Superior temporal gyrus (tissue), 1 donor: ENCODE measurements around the gene EBP.
"Not testable (repeated sequence)": the region's sequence is repeated elsewhere in the genome, so short reads cannot be mapped to it uniquely, and the experiment has no call there.

Source experiments
- DNase-seq: peaks from one replicate; pipeline ENCODE4 v3.0.0-alpha.2; 2016; ENCODE audit errors: extremely low spot score

Gene EBP

DNA sequence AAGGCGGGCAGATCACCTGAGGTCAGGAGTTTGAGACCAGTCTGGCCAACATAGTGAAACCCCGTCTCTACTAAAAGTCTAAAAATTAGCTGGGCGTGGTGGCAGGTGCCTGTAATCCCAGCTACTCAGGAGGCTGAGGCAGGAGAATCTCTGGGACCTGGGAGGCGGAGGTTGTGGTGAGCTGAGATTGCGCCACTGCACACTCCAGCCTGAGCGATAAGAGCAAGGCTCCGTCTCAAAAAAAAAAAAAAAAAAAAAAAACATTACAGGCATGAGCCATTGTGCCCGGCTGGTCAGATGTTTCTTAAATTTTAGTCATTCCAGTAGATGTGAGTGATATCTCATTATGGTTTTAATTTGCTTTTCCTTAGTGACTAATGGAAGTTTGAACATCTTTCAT lies 4.2 kb downstream of the EBP start:
- not testable (repeated sequence) for DNase-seq

DNA sequence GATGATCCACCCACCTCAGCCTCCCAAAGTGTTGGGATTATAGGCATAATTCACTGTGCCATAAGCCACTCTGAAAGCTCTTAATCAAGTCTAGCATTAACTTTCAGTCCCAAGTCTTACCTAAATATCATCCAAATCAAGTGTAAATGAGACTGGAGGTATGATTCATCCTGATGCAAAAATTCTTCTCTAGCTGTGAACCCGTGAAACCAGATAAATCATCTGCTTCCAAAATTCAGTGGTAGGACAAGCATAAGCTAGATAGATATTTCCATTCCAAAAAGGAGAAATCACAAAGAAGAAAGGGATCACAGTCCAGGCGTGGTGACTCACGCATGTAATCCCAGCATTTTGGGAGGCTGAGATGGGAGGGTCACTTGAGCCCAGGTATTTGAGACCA lies 9.1 kb downstream of the EBP start:
- no peak for DNase-seq

DNA sequence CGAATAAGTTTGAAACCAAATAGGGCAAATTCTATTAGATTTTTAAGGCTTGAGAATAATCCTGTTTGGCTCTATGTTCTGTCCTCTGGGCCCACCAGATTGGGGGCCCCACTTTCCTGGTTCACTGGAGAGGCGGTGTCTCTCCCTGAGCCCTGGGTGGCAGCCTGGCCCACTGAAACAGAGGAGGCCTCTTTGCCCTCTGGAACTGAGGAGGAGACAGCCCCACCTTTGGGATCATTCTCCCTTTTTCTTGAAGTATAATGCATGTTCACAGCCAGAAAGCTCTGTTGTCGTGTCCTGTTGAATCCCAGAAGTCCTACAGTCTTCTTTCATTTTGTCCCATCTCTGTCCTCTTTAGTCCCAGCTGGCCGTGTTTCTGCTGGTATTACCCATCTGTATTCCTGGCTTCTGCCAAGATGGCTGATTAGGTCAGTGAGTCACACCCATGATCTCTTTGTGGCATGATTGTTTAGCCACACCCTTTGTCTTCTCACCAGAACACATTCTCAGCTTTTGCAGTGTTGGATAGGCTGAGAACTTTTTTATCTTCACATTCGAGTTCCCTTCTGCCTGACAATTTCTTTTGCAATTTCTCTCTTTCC lies 9.9 kb downstream of the EBP start:
- no peak for DNase-seq

GRCh38 chrX:48532161-48532560 lies 10.6 kb downstream of the EBP start:
- DNase-seq: no peak

- no peak for DNase-seq
Measured at GRCh38 chrX:48533165-48533564, 11.6 kb downstream of the EBP start.

DNA sequence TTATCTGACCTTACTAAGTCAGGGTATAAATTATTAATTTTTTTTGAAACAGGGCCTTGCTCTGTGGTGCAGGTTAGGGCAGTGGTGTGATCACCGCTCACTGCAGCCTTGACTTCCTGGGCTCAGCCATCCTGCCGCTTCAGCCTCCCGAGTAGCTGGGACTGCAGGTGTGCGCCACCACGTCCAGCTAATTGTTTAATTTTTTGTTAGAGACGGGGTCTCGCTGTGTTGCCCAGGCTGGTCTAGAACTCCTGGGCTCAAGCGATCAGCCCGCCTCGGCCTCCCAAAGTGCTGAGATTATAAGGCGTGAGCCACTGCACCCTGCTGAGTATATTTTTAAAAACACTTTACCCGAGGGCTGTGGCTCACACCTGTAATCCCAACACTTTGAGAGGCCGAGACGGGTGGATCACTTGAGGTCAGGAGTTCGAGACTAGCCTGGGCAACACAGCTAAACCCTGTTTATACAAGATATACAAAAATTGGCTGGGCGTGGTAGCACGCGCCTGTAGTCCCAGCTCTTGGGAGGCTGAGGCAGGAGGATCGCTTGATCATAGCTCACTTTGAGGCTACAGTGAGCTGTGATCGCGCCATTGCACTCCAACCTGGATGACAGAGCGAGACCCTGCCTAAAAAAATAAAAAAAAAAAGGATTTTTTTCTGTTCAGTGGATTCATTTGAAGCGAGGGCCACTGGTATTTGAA lies 17.2 kb downstream of the EBP start:
- DNase-seq: no peak

DNA sequence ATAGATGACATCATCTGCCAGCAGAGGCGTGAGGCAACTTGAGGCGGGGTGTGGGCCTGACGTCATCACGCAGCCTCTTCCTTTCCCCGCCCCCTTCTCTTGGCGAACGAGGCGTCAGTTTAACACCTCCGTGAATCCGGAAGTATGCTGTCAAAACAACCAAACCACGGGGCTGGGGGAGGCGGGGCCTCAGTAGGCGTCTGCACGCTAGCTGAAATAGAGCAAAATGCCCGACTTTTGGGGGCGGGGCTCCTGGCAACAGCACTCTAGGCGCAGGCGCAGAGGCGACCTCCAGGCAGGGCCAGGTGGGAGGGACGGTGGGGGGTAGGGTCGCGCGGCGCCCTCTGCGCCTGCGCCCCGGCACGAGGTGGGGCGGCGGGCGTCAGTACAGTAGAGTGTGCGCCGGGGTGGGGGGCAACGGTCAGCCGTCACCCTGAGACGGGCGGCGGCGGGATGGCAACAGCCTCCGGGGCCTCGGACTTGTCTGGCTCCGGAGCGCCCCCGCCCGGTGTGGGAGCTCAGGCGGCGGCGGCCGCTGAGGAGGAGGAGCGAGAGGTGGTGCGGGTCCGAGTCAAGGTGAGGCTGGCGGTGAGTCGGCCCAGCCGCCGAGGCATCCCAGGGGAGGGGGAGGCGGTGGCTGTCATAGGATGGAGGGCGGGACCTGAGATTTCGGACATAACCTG lies 17.9 kb downstream of the EBP start, which contains the start of gene TBC1D25:
TSS of gene TBC1D25 (plus strand) at position 370 of the 683 bp plus-strand sequence. CDS start at position 454, 84 bp downstream.
- DNase-seq: peak; percentile 90

DNA sequence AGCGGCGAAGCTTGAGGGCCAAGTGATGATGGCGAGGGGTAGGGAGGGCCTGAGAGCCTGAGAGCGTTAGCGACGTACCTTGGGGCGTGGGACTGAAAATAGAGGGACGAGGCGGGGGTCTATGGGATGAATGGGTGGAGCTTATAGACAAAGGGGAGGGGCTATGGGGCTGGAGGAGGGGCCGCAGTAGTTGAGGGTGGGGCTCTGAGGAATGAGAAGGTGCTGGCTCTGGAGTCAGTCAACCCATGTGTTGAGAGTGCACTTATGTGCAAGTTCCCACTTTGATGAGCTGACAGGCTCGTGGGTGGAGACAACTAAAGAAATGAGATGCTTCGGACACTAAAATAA lies 18.4 kb downstream of the EBP start:
- no peak for DNase-seq

- no peak for DNase-seq
Measured at GRCh38 chrX:48540480-48540879, 18.9 kb downstream of the EBP start.

GRCh38 chrX:48541140-48541814 lies 19.7 kb downstream of the EBP start:
- no peak for DNase-seq

DNA sequence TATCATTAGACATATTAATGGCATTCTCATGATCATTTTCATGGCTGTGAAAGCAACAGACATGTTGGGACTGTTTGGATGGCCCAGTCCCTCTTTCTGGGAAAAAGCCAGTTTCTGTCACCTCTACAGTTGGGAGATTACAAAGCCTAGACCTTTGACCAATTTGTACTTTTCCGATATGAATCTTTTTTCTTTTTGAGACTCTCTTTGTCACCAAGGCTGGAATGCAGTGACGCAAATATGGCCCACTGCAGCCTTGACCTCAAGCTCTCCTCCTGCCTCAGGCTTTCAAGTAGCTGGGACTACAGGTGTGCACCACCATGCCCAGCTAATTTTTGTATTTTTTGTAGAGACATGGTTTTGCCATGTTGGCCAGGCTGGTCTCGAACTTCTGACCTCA lies 27.3 kb downstream of the EBP start:
- no peak for DNase-seq

- not testable (repeated sequence) for DNase-seq
Measured at GRCh38 chrX:48555731-48556325, 34.2 kb downstream of the EBP start.

DNA sequence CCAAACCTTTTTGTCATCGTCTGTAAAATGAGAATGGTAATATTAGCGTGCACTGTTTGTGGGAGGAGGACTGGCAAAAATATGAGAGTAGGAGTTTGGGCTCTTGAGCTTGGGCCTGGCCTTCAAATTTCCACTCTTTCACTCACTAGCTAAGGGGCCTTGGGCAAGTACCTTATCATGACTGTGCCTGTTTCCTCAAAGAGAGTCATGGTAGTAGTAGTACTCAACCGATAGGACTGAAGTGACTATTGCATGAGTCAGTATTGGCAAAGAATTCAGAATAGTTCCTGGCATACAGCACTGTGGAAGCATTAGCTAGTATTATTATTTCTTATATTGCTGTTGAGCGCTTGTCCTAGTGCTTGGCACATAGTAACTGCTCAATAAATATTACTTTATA lies 36.7 kb downstream of the EBP start:
- no peak for DNase-seq

DNA sequence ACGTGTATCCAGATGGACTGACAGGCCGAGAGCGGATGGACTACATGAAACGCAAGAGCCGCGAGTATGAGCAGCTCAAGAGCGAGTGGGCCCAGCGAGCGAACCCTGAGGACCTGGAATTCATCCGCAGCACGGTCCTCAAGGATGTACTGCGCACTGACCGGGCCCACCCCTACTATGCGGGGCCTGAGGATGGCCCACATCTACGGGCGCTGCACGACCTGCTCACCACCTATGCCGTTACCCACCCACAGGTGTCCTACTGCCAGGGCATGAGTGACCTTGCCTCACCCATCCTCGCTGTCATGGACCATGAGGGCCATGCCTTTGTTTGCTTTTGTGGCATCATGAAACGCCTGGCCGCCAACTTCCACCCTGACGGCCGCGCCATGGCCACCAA lies 38.0 kb downstream of the EBP start:
- DNase-seq: no peak

DNA sequence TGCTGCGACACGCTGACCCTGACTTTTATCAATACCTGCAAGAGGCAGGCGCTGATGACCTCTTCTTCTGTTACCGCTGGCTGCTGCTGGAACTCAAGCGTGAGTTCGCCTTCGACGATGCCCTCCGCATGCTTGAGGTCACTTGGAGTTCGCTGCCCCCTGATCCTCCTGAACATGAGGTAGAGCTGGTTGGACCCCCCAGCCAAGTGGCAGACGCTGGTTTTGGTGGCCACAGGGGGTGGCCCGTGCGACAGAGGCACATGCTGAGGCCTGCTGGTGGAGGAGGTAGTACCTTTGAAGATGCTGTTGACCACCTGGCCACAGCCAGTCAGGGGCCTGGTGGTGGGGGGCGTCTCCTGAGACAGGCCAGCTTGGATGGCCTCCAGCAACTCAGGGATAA lies 38.4 kb downstream of the EBP start:
- DNase-seq: no peak

DNA sequence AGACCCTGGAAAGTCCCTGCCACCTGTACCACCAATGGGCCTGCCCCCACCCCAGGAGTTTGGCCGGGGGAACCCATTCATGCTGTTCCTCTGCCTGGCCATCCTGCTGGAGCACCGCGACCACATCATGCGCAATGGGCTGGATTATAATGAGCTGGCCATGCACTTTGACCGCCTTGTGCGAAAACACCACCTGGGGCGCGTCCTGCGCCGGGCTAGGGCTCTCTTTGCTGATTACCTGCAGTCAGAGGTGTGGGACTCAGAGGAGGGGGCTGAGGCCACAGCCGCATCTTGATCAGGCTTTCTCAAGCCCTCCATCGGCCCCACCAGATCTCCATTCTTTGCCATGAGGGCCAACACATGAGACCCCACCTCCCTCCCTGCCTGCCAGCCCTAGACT lies 39.1 kb downstream of the EBP start:
- DNase-seq: no peak

- no peak for DNase-seq
Measured at GRCh38 chrX:48569958-48570357, 48.4 kb downstream of the EBP start.

GRCh38 chrX:48573690-48574269 lies 52.2 kb downstream of the EBP start:
- no peak for DNase-seq

- peak; percentile 93 for DNase-seq
Measured at GRCh38 chrX:48574270-48575266, 53.0 kb downstream of the EBP start, which contains the start of gene RBM3. RBM3 (plus strand) TSS chrX:48574484; CDS start chrX:48575181, 697 bp downstream.

GRCh38 chrX:48575642-48576041 lies 54.0 kb downstream of the EBP start:
- no peak for DNase-seq
